Measurements from ENCODE around the gene SETD6. TPM values are rescaled to one million over a fixed set of nuclear protein-coding genes. Genes with fewer than 3 reads are reported as not detected.

The SETD6 gene
- 10 to 100 TPM; 12.9 to 46.0 (median 18.0) TPM for total RNA-seq

- intact Hi-C loops (cut with DNase I) = no loop called here
- H3K27me3 ChIP-seq = no peaks in the 10 kb centered on the region
- DNase-seq = no peak
- TF ChIP-seq POLR2A (IDR thresholded peaks at IDR 0.05) (no peak), CTCF (IDR thresholded peaks at IDR 0.05) (peak in 4 of 6 experiments; percentile 10 to 38 (median 18))
- peaks cover 9 to 28% (median 14%) of the 10 kb centered on the region in 3 donors for H3K4me1 ChIP-seq
- 5 to 11% methylated on average over 8 to 21 of the region's 80 CpGs for WGBS, 2 donors
- peak within 1 kb of the TSS; percentile 72 to 93 (median 90) for H3K4me3 ChIP-seq
- peaks cover under 1 to 49% (median 21%) of the 10 kb centered on the region in 3 donors for H3K36me3 ChIP-seq
- peak within 1 kb of the TSS; percentile 83 to 92 (median 90) for H3K27ac ChIP-seq
- H3K9me3 ChIP-seq = no peaks in the 10 kb centered on the region
Measured at GRCh38 chr16:58515125-58515870, at the start of gene SETD6. SETD6 (plus strand) TSS chr16:58515517; CDS start chr16:58515538, 21 bp downstream.

- Histone ChIP-seq H3K9me3 (no peaks in the 10 kb centered on the region), H3K27me3 (peaks cover 0 to 65% (median 11%) of the 10 kb centered on the region in 4 donors), H3K4me1 (peaks cover 9 to 47% (median 16%) of the 10 kb centered on the region in 3 donors), H3K27ac (no peak overlapping the region), H3K36me3 (no peaks in the 10 kb centered on the region), H3K4me3 (peak overlapping the region in 2 of 4 donors; percentile 70)
- intact Hi-C loops (cut with DNase I) = loop anchor here (5.0 kb wide), 1 partner anchor 129 kb away; no protein-coding TSS in a partner anchor
- no peak for TF ChIP-seq CTCF (IDR thresholded peaks at IDR 0.05)
- TF ChIP-seq POLR2A (IDR thresholded peaks at IDR 0.05) = no peak
- WGBS, 2 donors = 79 to 86% methylated on average over 11 of the region's 13 CpGs
- no peak for DNase-seq
Measured at GRCh38 chr16:58465817-58466216, 49.5 kb upstream of the SETD6 start.

- no peak for DNase-seq
- H3K9me3 ChIP-seq = no peaks in the 10 kb centered on the region
- peaks cover 0 to 65% (median 11%) of the 10 kb centered on the region in 4 donors for H3K27me3 ChIP-seq
- WGBS, 2 donors = 83 to 93% methylated on average over 3 of the region's 3 CpGs
- H3K27ac ChIP-seq = no peak overlapping the region
- H3K4me3 ChIP-seq = no peak overlapping the region
- peaks cover 9 to 45% (median 16%) of the 10 kb centered on the region in 3 donors for H3K4me1 ChIP-seq
- intact Hi-C loops (cut with DNase I) = loop anchor here (5.0 kb wide), 1 partner anchor 129 kb away; no protein-coding TSS in a partner anchor
- no peaks in the 10 kb centered on the region for H3K36me3 ChIP-seq
- no peak for TF ChIP-seq CTCF (IDR thresholded peaks at IDR 0.05)
- no peak for TF ChIP-seq POLR2A (IDR thresholded peaks at IDR 0.05)
Measured at GRCh38 chr16:58466396-58466795, 48.9 kb upstream of the SETD6 start.

- H3K9me3 ChIP-seq = no peaks in the 10 kb centered on the region
- H3K4me3 ChIP-seq = no peak overlapping the region
- no peak for TF ChIP-seq CTCF (IDR thresholded peaks at IDR 0.05)
- TF ChIP-seq POLR2A (IDR thresholded peaks at IDR 0.05) = no peak
- no peak overlapping the region for H3K27ac ChIP-seq
- WGBS, 2 donors = 80 to 88% methylated on average over 2 to 5 of the region's 5 CpGs
- intact Hi-C loops (cut with DNase I) = loop anchor here (5.0 kb wide), 1 partner anchor 131 kb away; no protein-coding TSS in a partner anchor
- H3K4me1 ChIP-seq = peaks cover 6 to 31% (median 15%) of the 10 kb centered on the region in 3 donors
- peaks cover 0 to 60% (median 11%) of the 10 kb centered on the region in 4 donors for H3K27me3 ChIP-seq
- no peaks in the 10 kb centered on the region for H3K36me3 ChIP-seq
- DNase-seq = no peak
Measured at GRCh38 chr16:58467905-58468304, 47.4 kb upstream of the SETD6 start.

All from esophagus squamous epithelium (tissue), 5 donors.